ENCODE results near the gene SAMD13. TPM values are rescaled to one million over a fixed set of nuclear protein-coding genes. Genes with fewer than 3 reads are reported as not detected.

Gene SAMD13
- total and polyA plus RNA-seq, 2 of the 8 experiments (the other 6 are each of a cell fraction or from before 2014, with no cell fraction given): 0.86 to 2.3 TPM

DNA sequence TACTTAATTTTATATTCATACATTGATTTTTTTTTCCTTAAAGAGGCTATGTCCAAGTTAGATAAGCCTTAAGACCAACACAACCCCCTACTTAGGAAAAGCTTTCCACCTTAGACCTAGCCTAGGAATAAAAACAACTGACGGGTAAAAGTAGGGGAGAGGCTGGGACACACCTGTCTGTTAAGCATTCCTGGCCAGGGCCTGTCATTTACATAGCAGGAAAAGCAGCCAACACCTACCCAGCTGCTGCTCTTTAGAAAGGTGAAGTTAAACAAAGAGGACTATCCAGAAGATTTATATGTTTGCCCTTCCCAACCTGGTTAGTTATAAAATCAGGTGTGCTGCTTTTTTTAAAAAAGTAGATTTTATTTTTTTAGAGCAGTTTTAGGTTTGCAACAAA, 29.1 kb upstream of the SAMD13 start:
- no peak overlapping the region for H2BK15ac ChIP-seq (ENCODE audit: low read length)
- no peaks in the 10 kb centered on the region for H3K9me3 ChIP-seq (ENCODE audit: insufficient read depth in 2 of 2, low read depth in 1 of 2, low read length in 1 of 2)
- no peak overlapping the region for H2AK5ac ChIP-seq (ENCODE audit: low read depth, low read length)
- DNase-seq (ENCODE audit: low read depth in 1 of 2, low spot score in 2 of 2) (no peak), FAIRE-seq (no peak)
- no peak overlapping the region for H3K4me2 ChIP-seq (ENCODE audit: insufficient read depth in 1 of 2, low read depth in 2 of 2, low read length in 2 of 2)
- CTCF ChIA-PET (ENCODE audit: partially characterized antibody): no interaction called here
- H3K79me2 ChIP-seq (ENCODE audit: control insufficient read depth in 1 of 2, insufficient read depth in 2 of 2, low read length in 2 of 2): no peaks in the 10 kb centered on the region
- H3K79me1 ChIP-seq (ENCODE audit: low read depth, low read length): no peaks in the 10 kb centered on the region
- no peak overlapping the region for H3K4ac ChIP-seq (replicated peaks; ENCODE audit: insufficient read length, low read depth, low read length)
- H2BK20ac ChIP-seq (ENCODE audit: low read length): no peak overlapping the region
- no peaks in the 10 kb centered on the region for H3K36me3 ChIP-seq (ENCODE audit: control insufficient read depth in 2 of 4, insufficient read depth in 4 of 4, low read length in 3 of 4)
- H2BK5ac ChIP-seq (ENCODE audit: low read depth, low read length): no peak overlapping the region
- no peak overlapping the region for H3K14ac ChIP-seq (ENCODE audit: insufficient read length)
- TF ChIP-seq TCF12 (IDR thresholded peaks at IDR 0.05; ENCODE audit: low read depth, low read length) (peak; percentile 80; the same call in 1 of the 2 replicates), BACH1 (IDR thresholded peaks at IDR 0.05; ENCODE audit: low read length) (no peak), TEAD4 (IDR thresholded peaks at IDR 0.05; ENCODE audit: low read depth, low read length) (peak; percentile 81), SP1 (IDR thresholded peaks at IDR 0.05; ENCODE audit: low read depth, low read length) (no peak), SIN3A (conservative IDR thresholded peaks at IDR 0.05 in 1 of 2, IDR thresholded peaks at IDR 0.05 in 1 of 2; ENCODE audit: low read depth in 1 of 2, low read length in 2 of 2) (0 out of 4 replicates have a peak, but pooled peaks of 1 of the 2 experiments have one; percentile 37)
- H3K4me1 ChIP-seq (replicated peaks in 1 of 4; ENCODE audit: control insufficient read depth in 3 of 4, insufficient read depth in 4 of 4, low read length in 3 of 4): peaks cover 0 to 11% (median 2%) of the 10 kb centered on the region in 4 experiments; a peak in 3 of 7 replicates
- H3K56ac ChIP-seq (replicated peaks; ENCODE audit: insufficient read length, low read depth, low read length): no peak overlapping the region
- no peak overlapping the region for H3K9ac ChIP-seq (replicated peaks in 1 of 4; ENCODE audit: extremely low read depth in 1 of 4, low read depth in 3 of 4, low read length in 3 of 4)
- no peak overlapping the region for H3K4me3 ChIP-seq (ENCODE audit: extremely low read depth in 1 of 4, insufficient read depth in 2 of 4, low read depth in 3 of 4, low read length in 4 of 4)
- H3K27ac ChIP-seq (ENCODE audit: low read depth, low read length): no peak overlapping the region
- no peaks in the 10 kb centered on the region for H3K27me3 ChIP-seq (replicated peaks in 1 of 4; ENCODE audit: control insufficient read depth in 3 of 4, extremely low read depth in 1 of 4, insufficient read depth in 3 of 4, low read length in 3 of 4)
- H3K23ac ChIP-seq (ENCODE audit: insufficient read length): no peak overlapping the region
- POLR2A ChIA-PET (ENCODE audit: partially characterized antibody): no interaction called here
- WGBS, 2 experiments (ENCODE audit: extremely low coverage in 1 of 2, insufficient coverage in 1 of 2, insufficient read length in 1 of 2, insufficient replicate concordance in 2 of 2, low coverage in 1 of 2, low lambda C conversion rate in 2 of 2, missing lambda C conversion rate in 1 of 2): 44% methylated on average over 1 of the region's 1 CpG; no CpG with 5 or more reads in 1 of the 2 experiments
- H4K5ac ChIP-seq (ENCODE audit: insufficient read length, low read depth, low read length): no peak overlapping the region
- no peak overlapping the region for H4K8ac ChIP-seq (ENCODE audit: extremely low read depth, insufficient read depth, low read length)
- no peak overlapping the region for H2AFZ ChIP-seq (ENCODE audit: low read length)
- no peaks in the 10 kb centered on the region for H4K20me1 ChIP-seq (replicated peaks in 1 of 2; ENCODE audit: control insufficient read depth in 1 of 2, insufficient read depth in 2 of 2, low read length in 2 of 2)
- no peak overlapping the region for H2BK120ac ChIP-seq (replicated peaks; ENCODE audit: low read depth, low read length)
- H3K23me2 ChIP-seq (ENCODE audit: low read depth, low read length): no peaks in the 10 kb centered on the region; the same call in 1 of the 2 replicates
- no peak overlapping the region for H3K18ac ChIP-seq (ENCODE audit: extremely low read depth, low read length)
- no peak overlapping the region for H2BK12ac ChIP-seq (ENCODE audit: low read depth, low read length)
- no peak overlapping the region for H4K91ac ChIP-seq (replicated peaks; ENCODE audit: insufficient read length, low read length)
